K562 (cell line): Measurements from ENCODE around the gene RFPL1. TPM values are rescaled to one million over a fixed set of nuclear protein-coding genes. Genes with fewer than 3 reads are reported as not detected.

Source experiments
- ATAC-seq: fragments of 200-7000 bp; cut with Tn5 transposase; 3 replicates; pipeline ENCODE4 v1.9.1; 2020; ENCODE audit warnings: moderate library complexity
- BruUV-seq: library from RNA; stranded (reverse); fragments of 400-500 nt; replicated peaks from 2 replicates; lab custom pipeline; 2021; lab: Mats Ljungman, UMichigan
- CTCF ChIA-PET: fragments of 300-600 bp; formaldehyde crosslinking; extraction: SDS; loops from one replicate; lab custom pipeline; 2021; ENCODE audit warnings: low intra/inter-chr PET ratio; lab: Yijun Ruan, JAX
- POLR2A ChIA-PET: fragments of 300-600, 350-650 bp; sonication (Branson Sonifier 250); formaldehyde crosslinking; extraction: SDS; loops from one replicate; lab custom pipeline; 2021; ENCODE audit warnings: antibody characterized with exemption, inconsistent platforms; lab: Yijun Ruan, JAX
- DNase-seq, 4 experiments: peaks; one replicate each; pipeline versions ENCODE4 v3.0.0 to v3.0.0-alpha.2; 2011 to 2018; ENCODE audit warnings: low spot score in 3 of 4, mixed read lengths in 3 of 4; ENCODE audit errors: extremely low read depth in 1 of 4
- FAIRE-seq: peaks from 2 replicates; lab custom pipeline; 2011; peaks lifted over from hg19 to GRCh38; lab: Jason Lieb, UNC
- H2AFZ ChIP-seq: 2 replicates; pipeline ENCODE4 v1.6.0; 2011; ENCODE audit warnings: low read depth, low read length, control low read depth, inconsistent platforms
- H3K27ac ChIP-seq: fragments of 200-600 bp; 3 replicates; pipeline ENCODE4 v1.8.0; 2011; ENCODE audit warnings: low read depth, mild to moderate bottlenecking, control low read depth, inconsistent platforms, low read length, moderate library complexity, mixed read lengths; ENCODE audit errors: extremely low read depth
- H3K27me3 ChIP-seq, 2 experiments: fragments of 300-600 bp in 1 of 2; 2 replicates in 1 of 2; 3 replicates in 1 of 2; pipeline versions ENCODE4 v1.6.0 to v1.8.0; 2011; ENCODE audit warnings: inconsistent platforms in 2 of 2, low read length in 2 of 2, mild to moderate bottlenecking in 1 of 2, mixed read lengths in 1 of 2, moderate library complexity in 1 of 2; ENCODE audit not compliant: control insufficient read depth in 2 of 2, insufficient read depth in 2 of 2
- H3K36me3 ChIP-seq: fragments of 300-600 bp; 3 replicates; pipeline ENCODE4 v1.8.0; 2011; ENCODE audit warnings: mild to moderate bottlenecking, low read length, inconsistent platforms; ENCODE audit not compliant: control insufficient read depth, insufficient read depth
- H3K4me1 ChIP-seq, 2 experiments: fragments of 200-600 bp in 1 of 2; replicated peaks in 1 of 2; 2 replicates in 1 of 2; 3 replicates in 1 of 2; pipeline versions ENCODE4 v1.5.1 to v1.8.0; 2011; ENCODE audit warnings: inconsistent platforms in 2 of 2, low read length in 2 of 2, mild to moderate bottlenecking in 1 of 2, mixed read lengths in 1 of 2, moderate library complexity in 1 of 2; ENCODE audit not compliant: control insufficient read depth in 2 of 2, insufficient read depth in 2 of 2
- H3K4me2 ChIP-seq: 2 replicates; pipeline ENCODE4 v1.6.1; 2011; ENCODE audit warnings: low read length, control low read depth, inconsistent platforms, mixed read lengths; ENCODE audit not compliant: insufficient read depth
- H3K4me3 ChIP-seq: fragments of 200-600 bp; sonication (generic), shearing (Covaris generic); 2 replicates; pipeline ENCODE4 v1.5.1; 2016; ENCODE audit warnings: control low read depth, inconsistent platforms
- H3K79me2 ChIP-seq: fragments of 200-600 bp; 3 replicates; pipeline ENCODE4 v1.8.0; 2011; ENCODE audit warnings: low read length, inconsistent platforms; ENCODE audit not compliant: control insufficient read depth, insufficient read depth
- H3K9ac ChIP-seq, 2 experiments: 2 replicates each; pipeline versions ENCODE4 v1.6.0 to v1.6.1; 2011; ENCODE audit warnings: low read depth in 2 of 2, low read length in 2 of 2, control low read depth in 1 of 2, inconsistent platforms in 1 of 2, mild to moderate bottlenecking in 1 of 2, mixed read lengths in 1 of 2; ENCODE audit not compliant: insufficient read depth in 1 of 2
- H3K9me1 ChIP-seq: one replicate; pipeline ENCODE4 v1.6.0; 2011; ENCODE audit warnings: inconsistent platforms, mild to moderate bottlenecking, low read length, moderate library complexity; ENCODE audit not compliant: control insufficient read depth, insufficient read depth
- H3K9me3 ChIP-seq: replicated peaks from 2 replicates; pipeline ENCODE4 v1.5.1; 2011; ENCODE audit warnings: low read depth, low read length, inconsistent platforms; ENCODE audit not compliant: control insufficient read depth, insufficient read depth
- H4K20me1 ChIP-seq: replicated peaks from 2 replicates; pipeline ENCODE4 v1.6.1; 2011; ENCODE audit warnings: low read length, inconsistent platforms, mixed read lengths; ENCODE audit not compliant: control insufficient read depth, insufficient read depth
- WGBS: fragments of 100-300 bp; shearing (Covaris generic); methylation state at CpG from one replicate; pipeline ENCODE4 v1.1.6; 2016; ENCODE audit warnings: low coverage, mixed read lengths; ENCODE audit not compliant: insufficient coverage; ENCODE audit errors: missing lambda C conversion rate; 5-methylcytosine and 5-hydroxymethylcytosine counted together
- in situ Hi-C: fragments of 300-500 bp; cut with MboI; formaldehyde crosslinking; loops from 4 replicates; pipeline ENCODE4 v1.15.0; 2018; ENCODE audit warnings: inconsistent platforms, mixed read lengths
- intact Hi-C: fragments of 100-400 bp; cut with micrococcal nuclease; formaldehyde crosslinking; loops from 2 replicates; pipeline ENCODE4 v1.14.2; 2022
- polyA plus RNA-seq, 8 experiments: library from polyadenylated mRNA; depleted of rRNA in 4 of 8; stranded (reverse) in 5 of 8; unstranded in 3 of 8; fragments of >200 nt; fragmentation: Nextera tagmentation in 2 of 8; fragmentation: Illumina TruSeq in 1 of 8; extraction: Ambion mirVana in 2 of 8; extraction: Trizol in 1 of 8; gene quantifications; 2 replicates each; pipeline versions ENCODE4 v1.2.1 to v1.2.3, GENCODE V29; 2011 to 2014; ENCODE audit warnings: inconsistent platforms in 1 of 8, missing spikeins in 1 of 8
- total RNA-seq, 7 experiments: library from RNA; depleted of rRNA in 6 of 7; stranded (reverse); fragments of >200 nt in 6 of 7; fragmentation: Illumina TruSeq in 2 of 7; extraction: Trizol in 2 of 7; gene quantifications; 2 replicates each; pipeline versions ENCODE4 v1.2.1 to v1.2.3, GENCODE V29; 2011 to 2021; ENCODE audit warnings: low replicate concordance in 1 of 7
- TF ChIP-seq, protein P1 (sequence below): sonication (generic); formaldehyde crosslinking; IDR thresholded peaks from 2 replicates; pipeline ENCODE4 v1.8.0; 2022; ENCODE audit warnings: mild to moderate bottlenecking, missing genetic modification reagents
- TF ChIP-seq, protein P2 (sequence below): fragments of 450-650 bp; formaldehyde crosslinking; IDR thresholded peaks from 2 replicates; pipeline ENCODE4 v1.4.0; 2022; ENCODE audit warnings: missing genetic modification characterization
- TF ChIP-seq, protein P3 (sequence below): conservative IDR thresholded peaks from 2 replicates; pipeline ENCODE4 v1.6.1; 2011; ENCODE audit warnings: low read depth, mild to moderate bottlenecking, low read length; ENCODE audit not compliant: control insufficient read depth

RFPL1 gene
- total and polyA plus RNA-seq, 9 of the 15 experiments (the other 6 are each of a cell fraction or from before 2014, with no cell fraction given) = not detected

DNA sequence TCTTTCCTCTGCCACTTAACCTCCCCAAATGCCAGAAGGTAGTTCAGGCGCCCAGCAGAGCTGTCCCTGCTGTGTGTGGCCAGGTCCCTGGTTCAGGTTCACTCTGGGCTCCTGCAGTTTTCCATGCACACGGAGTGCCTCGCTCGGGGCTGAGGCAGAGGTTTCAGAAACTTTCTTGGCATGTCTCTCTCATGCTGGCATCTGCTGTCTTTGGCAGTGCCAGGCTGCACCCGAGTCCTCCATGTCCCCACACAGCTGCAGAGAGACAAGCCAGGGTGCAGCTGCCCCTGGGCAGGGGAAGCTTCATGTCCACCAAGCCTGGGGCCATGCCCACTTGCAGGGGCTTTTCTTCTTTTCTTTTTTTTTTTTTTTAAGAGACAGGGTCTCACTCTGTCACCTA is 34.6 kb downstream of the RFPL1 start:
- in situ Hi-C loops = no loop called here
- Histone ChIP-seq H3K9ac (no peak overlapping the region), H3K9me1 (no peaks in the 10 kb centered on the region), H3K9me3 (no peaks in the 10 kb centered on the region), H3K36me3 (peaks cover 19% of the 10 kb centered on the region; the same call in 1 of the 3 replicates), H4K20me1 (peaks cover 7% of the 10 kb centered on the region; the same call in 1 of the 2 replicates), H3K4me2 (no peak overlapping the region), H2AFZ (no peak overlapping the region), H3K4me3 (no peak overlapping the region), H3K27me3 (no peaks in the 10 kb centered on the region), H3K4me1 (peaks cover 5 to 17% of the 10 kb centered on the region in 2 experiments; a peak in 4 of 5 replicates), H3K27ac (no peak overlapping the region), H3K79me2 (peaks cover 10% of the 10 kb centered on the region; the same call in 1 of the 3 replicates)
- intact Hi-C loops = no loop called here
- ChIA-PET CTCF (no interaction called here), POLR2A (interaction anchor here (0.6 kb wide), 1 partner anchor 216 kb away, joined by 3 read pairs; no protein-coding TSS in a partner anchor)
- ATAC-seq = no peak
- DNase-seq = no peak
- FAIRE-seq = no peak
- WGBS = 49% methylated on average over 4 of the region's 5 CpGs
- TF ChIP-seq, protein P1, sequence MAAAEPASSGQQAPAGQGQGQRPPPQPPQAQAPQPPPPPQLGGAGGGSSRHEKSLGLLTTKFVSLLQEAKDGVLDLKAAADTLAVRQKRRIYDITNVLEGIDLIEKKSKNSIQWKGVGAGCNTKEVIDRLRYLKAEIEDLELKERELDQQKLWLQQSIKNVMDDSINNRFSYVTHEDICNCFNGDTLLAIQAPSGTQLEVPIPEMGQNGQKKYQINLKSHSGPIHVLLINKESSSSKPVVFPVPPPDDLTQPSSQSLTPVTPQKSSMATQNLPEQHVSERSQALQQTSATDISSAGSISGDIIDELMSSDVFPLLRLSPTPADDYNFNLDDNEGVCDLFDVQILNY (CRISPR knock-in tag) = no peak
- no TSS peak for BruUV-seq

- Histone ChIP-seq H3K9me1 (peaks cover 10% of the 10 kb centered on the region), H3K4me1 (peaks cover 14 to 32% of the 10 kb centered on the region in 2 experiments; a peak in 4 of 5 replicates), H3K27ac (no peak overlapping the region), H3K36me3 (peaks cover 13% of the 10 kb centered on the region; the same call in 1 of the 3 replicates), H4K20me1 (peaks cover 19% of the 10 kb centered on the region; the same call in 1 of the 2 replicates), H2AFZ (no peak overlapping the region), H3K9me3 (no peaks in the 10 kb centered on the region), H3K4me3 (no peak overlapping the region), H3K9ac (no peak overlapping the region), H3K79me2 (peaks cover 23% of the 10 kb centered on the region), H3K27me3 (no peaks in the 10 kb centered on the region), H3K4me2 (no peak overlapping the region)
- POLR2A ChIA-PET = interaction anchor here (0.9 kb wide), 1 partner anchor 18 kb away, joined by 3 read pairs; no protein-coding TSS in a partner anchor
- in situ Hi-C loops (no loop called here), intact Hi-C loops (no loop called here)
- FAIRE-seq (no peak), ATAC-seq (no peak), DNase-seq (no peak)
- WGBS = 55% methylated on average over 4 of the region's 8 CpGs
- CTCF ChIA-PET = no interaction called here
- no TSS peak for BruUV-seq
- TF ChIP-seq, protein P2, sequence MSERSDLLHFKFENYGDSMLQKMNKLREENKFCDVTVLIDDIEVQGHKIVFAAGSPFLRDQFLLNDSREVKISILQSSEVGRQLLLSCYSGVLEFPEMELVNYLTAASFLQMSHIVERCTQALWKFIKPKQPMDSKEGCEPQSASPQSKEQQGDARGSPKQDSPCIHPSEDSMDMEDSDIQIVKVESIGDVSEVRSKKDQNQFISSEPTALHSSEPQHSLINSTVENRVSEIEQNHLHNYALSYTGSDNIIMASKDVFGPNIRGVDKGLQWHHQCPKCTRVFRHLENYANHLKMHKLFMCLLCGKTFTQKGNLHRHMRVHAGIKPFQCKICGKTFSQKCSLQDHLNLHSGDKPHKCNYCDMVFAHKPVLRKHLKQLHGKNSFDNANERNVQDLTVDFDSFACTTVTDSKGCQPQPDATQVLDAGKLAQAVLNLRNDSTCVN = no peak
- TF ChIP-seq, protein P3, sequence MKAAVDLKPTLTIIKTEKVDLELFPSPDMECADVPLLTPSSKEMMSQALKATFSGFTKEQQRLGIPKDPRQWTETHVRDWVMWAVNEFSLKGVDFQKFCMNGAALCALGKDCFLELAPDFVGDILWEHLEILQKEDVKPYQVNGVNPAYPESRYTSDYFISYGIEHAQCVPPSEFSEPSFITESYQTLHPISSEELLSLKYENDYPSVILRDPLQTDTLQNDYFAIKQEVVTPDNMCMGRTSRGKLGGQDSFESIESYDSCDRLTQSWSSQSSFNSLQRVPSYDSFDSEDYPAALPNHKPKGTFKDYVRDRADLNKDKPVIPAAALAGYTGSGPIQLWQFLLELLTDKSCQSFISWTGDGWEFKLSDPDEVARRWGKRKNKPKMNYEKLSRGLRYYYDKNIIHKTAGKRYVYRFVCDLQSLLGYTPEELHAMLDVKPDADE = no peak
Measured at GRCh38 chr22:29475550-29475949, 37.2 kb downstream of the RFPL1 start.
